ENCODE data around the gene TMOD2.
A peak's percentile ranks its signal among the peaks of the same experiment; 100 is the strongest.
"Not testable (repeated sequence)": the region's sequence is repeated elsewhere in the genome, so short reads cannot be mapped to it uniquely, and the experiment has no call there.

TMOD2 gene

DNA sequence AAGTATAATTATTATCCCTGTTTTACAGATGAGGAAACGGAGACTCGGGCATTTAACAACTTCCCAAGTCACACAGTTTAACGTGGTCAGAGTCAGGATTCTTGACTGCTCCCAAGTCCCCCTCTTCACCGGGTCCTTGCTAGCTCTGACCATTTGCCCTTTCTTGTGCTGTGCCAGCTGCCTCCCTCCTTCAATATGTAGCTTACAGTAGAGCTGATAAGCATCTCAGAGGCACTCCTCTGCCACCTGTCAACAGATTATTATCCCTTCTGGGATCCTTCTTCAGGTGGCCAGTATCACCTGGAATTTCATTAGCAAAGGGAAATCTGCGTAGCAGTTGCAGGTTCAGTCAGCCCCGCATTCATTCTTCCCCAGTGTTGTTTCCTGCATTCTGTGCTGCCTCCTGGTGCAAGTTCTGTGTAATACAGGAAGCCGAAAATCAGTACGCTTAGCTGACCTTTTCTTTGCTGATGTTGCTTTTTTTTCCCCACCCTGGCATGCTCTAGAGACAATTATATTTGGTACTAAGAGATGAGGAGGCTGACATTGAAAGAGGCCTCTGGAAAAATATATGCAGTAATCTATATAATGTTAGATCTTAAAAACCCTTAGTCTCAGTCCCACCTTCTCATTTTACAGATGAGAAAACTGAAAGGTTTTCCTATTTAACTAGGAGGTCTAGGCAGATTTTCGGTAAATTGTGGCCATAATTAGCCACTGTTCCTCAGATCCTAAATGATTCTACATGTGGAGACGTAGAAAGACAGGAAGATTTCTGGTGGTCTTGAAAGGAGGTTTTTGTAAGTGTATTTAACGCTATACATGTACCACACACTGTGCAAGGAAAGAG lies 24.8 kb downstream of the TMOD2 start:
- peak; percentile 62 for DNase-seq (ENCODE audit: low spot score)

GRCh38 chr15:51776952-51777569 lies 25.7 kb downstream of the TMOD2 start:
- peak; percentile 76 for DNase-seq (ENCODE audit: low spot score)

- no peak for DNase-seq (ENCODE audit: low spot score)
Measured at GRCh38 chr15:51780636-51781035, 29.2 kb downstream of the TMOD2 start.

GRCh38 chr15:51781506-51781905 lies 30.1 kb downstream of the TMOD2 start:
- DNase-seq (ENCODE audit: low spot score): no peak

DNA sequence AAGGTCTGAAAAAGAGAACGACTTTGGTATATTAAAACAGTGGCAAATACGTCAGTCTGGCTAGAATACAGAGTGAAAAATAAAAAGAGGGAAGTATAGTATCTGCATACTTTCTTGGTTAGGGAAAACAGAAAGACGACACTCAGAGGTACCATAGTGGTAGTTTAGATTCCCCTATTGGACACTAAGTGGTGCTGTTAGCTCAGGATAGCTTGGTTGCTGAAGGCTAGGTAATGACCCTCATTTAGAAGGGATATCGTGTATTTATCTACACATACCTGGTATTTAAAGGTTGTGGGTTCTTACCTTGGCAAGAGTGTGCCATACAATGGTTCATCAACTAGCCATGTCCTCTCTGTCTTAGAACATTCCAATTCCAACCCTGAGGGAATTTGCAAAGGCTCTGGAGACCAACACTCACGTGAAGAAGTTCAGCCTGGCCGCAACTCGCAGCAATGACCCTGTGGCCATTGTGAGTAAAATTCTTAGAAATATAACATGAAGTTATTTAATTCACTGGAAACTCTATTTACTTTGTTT lies 31.0 kb downstream of the TMOD2 start:
- DNase-seq (ENCODE audit: low spot score): no peak

- DNase-seq (ENCODE audit: low spot score): no peak
Measured at GRCh38 chr15:51783967-51784366, 32.6 kb downstream of the TMOD2 start.

GRCh38 chr15:51787130-51787529 lies 35.7 kb downstream of the TMOD2 start:
- DNase-seq (ENCODE audit: low spot score): not testable (repeated sequence)

DNA sequence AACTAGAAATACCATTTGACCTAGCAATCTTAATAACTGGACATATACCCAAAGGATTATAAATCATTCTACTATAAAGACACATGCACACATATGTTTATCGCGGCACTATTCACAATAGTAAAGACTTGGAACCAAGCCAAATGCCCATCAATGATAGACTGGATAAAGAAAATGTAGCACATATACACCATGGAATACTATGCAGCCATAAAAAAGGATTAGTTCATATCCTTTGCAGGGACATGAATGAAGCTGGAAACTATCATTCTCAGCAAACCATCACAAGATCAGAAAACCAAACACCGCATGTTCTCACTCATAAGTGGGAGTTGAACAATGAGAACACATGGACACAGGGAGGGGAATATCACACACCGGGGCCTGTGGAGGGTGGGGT lies 41.1 kb downstream of the TMOD2 start:
- not testable (repeated sequence) for DNase-seq (ENCODE audit: low spot score)

DNA sequence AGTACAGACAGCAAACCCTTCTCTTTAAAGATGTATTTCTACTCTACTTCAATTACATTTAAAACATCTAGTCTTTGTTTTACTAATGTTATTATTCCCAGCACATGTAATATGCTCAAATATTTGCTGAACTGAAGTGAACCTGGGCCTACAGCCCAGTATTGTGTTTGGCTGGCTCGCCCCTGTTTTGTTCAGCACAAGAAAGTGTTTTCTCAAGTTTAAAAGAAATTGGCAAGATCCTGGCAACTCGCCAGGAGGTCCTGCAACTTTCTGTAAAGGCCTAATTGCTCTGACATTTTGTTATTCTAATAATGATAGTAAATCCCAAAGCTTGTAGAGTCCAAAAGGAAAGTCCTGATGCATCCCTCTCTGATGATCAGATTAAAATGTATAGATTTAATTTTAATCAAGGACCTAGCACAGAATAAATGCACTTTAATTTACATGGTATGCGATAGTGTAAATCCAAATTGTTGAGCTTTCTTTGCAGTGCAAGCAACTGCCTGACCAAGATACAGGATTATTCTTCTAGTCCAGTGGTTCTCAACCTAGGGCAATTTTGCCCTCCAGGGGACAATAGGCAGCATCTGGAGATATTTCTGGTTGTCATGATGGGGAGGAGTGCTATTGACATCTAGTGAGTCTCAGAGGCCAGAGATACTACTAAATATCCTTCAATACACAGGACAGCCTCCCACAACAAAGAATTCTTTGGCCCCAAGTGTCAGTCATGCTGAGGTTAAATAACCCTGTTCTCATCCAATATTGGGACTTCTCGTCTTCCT lies 42.3 kb downstream of the TMOD2 start:
- DNase-seq (ENCODE audit: low spot score): no peak

- no peak for DNase-seq (ENCODE audit: low spot score)
Measured at GRCh38 chr15:51796847-51797401, 45.5 kb downstream of the TMOD2 start.

DNA sequence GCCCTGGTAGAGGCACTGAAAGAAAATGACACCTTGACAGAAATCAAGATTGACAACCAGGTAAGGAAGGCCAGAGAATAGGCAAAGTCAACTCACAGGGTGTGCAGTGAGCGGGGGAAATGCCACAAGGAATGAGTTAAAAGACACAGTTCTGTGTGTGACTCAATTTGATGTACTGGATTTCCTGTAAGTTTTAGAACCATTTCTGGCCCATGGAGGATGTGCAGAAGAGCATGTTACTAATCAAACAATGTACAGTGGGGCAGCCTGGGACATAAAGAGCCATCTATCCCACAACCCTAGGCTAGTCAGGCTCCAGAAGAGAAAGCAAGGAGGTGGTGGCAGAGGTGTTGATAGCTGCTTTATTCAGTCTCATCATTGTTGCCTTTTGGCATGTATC lies 46.9 kb downstream of the TMOD2 start:
- DNase-seq (ENCODE audit: low spot score): no peak

GRCh38 chr15:51799282-51800252 lies 48.2 kb downstream of the TMOD2 start:
- DNase-seq (ENCODE audit: low spot score): no peak

DNA sequence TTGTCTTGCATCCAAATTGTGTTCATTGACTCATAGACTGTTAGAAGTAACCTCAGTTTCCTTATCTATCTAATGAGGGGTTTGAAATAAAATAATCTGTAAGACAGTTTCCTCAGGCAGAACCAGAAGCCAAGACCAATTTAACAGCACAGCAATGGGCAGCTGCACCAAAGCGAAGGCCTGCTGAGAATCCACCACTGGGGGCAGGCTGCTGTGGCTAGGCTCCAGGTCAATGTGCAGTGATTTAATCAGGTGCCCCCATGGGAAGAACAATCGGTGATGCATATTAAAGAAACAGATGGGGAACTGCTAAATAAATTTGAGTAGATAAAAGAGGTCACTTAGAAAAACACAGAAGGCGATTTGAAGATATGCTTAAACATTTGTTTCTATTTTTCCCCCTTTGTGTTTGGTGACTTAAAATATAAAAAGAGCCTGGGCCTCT lies 50.0 kb downstream of the TMOD2 start:
- DNase-seq (ENCODE audit: low spot score): no peak

GRCh38 chr15:51802593-51802992 lies 51.2 kb downstream of the TMOD2 start:
- no peak for DNase-seq (ENCODE audit: low spot score)

DNA sequence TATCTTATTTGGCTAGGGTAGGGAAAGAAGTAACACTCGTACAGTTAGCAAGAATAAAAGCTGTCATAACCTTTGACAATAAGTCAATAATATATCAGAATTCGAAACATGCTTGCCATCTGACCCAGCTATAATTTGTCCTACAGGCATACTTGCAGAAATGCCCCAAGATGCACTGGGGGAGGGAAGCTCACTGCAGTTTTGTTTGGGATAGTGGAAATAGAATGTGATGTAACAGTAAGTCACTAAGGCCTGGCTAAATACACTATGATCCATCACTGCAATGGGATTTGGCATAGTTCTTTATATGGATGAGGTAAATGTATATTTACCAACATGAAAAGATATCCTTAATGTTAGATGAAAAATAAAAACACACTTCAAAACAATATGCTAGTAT lies 52.6 kb downstream of the TMOD2 start:
- DNase-seq (ENCODE audit: low spot score): no peak

- DNase-seq (ENCODE audit: low spot score): no peak
Measured at GRCh38 chr15:51806123-51806522, 54.7 kb downstream of the TMOD2 start.

- no peak for DNase-seq (ENCODE audit: low spot score)
Measured at GRCh38 chr15:51809457-51809856, 58.1 kb downstream of the TMOD2 start.

DNA sequence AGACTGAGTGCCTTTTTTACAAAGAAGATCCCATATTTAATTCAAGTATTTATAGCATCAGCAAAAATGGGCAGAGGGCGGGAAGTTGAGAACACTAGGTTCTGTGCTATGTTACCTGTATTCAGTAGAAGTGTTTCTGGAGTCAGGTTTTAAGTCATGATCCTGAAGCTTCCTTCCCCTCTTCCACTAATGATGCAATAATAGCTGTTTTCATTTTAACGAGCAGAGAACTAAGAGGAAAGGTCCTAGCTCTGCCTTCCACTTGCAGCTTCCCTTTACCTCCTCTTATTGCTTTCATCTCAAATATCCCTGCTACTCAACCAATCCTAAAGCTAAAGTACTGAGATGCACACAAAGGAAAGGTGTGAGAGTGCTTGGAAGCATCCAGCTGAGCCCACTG lies 61.2 kb downstream of the TMOD2 start:
- no peak for DNase-seq (ENCODE audit: low spot score)

DNA sequence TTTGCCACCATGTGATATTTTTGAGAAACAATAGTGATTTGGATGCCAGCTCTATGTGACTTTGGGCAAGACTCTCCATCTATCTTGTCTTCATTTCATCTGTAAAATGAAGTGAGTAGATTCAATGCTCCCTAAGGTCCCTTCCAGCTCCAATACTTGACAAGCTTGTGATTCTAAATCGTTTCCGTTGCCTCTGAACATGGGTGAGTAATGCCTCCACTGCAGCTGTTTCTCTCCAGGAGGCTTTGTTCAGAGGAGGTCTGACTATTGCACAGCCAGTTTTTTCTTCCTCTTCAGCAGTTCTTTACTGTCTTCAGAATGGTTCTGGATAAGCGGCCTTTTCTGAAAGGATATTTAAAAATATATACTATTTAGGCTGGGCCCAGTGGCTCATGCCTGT lies 63.2 kb downstream of the TMOD2 start:
- no peak for DNase-seq (ENCODE audit: low spot score)

DNA sequence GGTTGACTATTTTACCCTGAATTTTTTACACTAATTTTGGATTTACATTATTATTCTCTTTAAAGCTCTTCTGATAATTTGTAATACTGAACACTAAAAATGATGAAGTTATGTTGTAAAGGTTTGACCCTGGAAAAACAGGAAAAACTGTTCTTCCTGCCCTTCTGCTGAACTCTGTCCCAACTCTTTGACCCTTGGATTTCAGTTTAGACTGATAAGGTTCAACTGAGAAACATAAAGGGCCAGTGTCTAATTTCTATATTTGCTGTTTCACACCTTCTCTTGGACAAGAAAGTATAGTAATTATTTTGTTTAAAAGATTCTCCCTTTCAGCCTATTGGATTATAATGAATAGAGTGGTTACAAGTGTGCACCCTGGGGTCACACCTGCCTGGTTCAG lies 65.2 kb downstream of the TMOD2 start:
- no peak for DNase-seq (ENCODE audit: low spot score)

DNA sequence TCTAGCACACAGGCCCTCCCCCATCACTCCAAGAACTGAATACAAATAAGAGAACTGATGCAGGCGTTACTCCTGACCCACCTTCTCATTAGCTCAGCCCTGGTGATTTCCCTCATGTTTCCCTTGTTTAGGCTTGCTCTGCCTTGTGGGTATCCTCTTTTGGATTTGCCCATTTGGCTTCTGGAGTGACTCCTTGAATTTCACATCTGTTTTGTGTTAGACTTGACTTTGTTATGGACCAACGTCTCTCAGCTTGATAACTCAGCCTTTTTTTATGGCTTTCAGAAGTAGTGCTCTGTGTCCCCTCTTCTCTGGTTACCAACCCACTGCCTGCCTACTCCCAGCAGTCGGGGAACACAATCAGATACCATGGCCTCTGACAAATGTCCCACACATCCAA lies 66.8 kb downstream of the TMOD2 start:
- no peak for DNase-seq (ENCODE audit: low spot score)
